A673 (cell line): ENCODE results near the gene MEAF6. TPM values are rescaled to one million over a fixed set of nuclear protein-coding genes. Genes with fewer than 3 reads are reported as not detected.

Source experiments
- BruUV-seq: library from RNA; stranded (reverse); fragments of 400-500 nt; replicated peaks from 2 replicates; lab custom pipeline; 2021; lab: Mats Ljungman, UMichigan
- CTCF ChIA-PET: fragments of 300-600 bp; sonication (Branson Sonifier 250); formaldehyde crosslinking; loops from one replicate; lab custom pipeline; 2022; ENCODE audit warnings: antibody characterized with exemption; lab: Charles Lee
- POLR2A ChIA-PET: fragments of 300-600 bp; sonication (Branson Sonifier 250); formaldehyde crosslinking; loops from one replicate; lab custom pipeline; 2022; ENCODE audit warnings: antibody characterized with exemption; ENCODE audit not compliant: low non-redundant PET; lab: Charles Lee
- DNase-seq: peaks from one replicate; pipeline ENCODE4 v3.0.0-alpha.2; 2015; ENCODE audit warnings: low spot score
- H3K27ac ChIP-seq: fragments of 200-600 bp; sonication (generic); 2 replicates; pipeline ENCODE4 v1.5.1; 2016; ENCODE audit warnings: mixed run types, low read depth, mild to moderate bottlenecking, mixed read lengths, antibody characterized with exemption, low read length; ENCODE audit not compliant: poor library complexity, severe bottlenecking
- H3K27me3 ChIP-seq: fragments of 200-600 bp; sonication (generic); replicated peaks from 2 replicates; pipeline ENCODE4 v1.6.1; 2017; ENCODE audit warnings: mixed run types, low read depth, mild to moderate bottlenecking, mixed read lengths, antibody characterized with exemption, low read length; ENCODE audit not compliant: insufficient read depth, poor library complexity
- H3K36me3 ChIP-seq: fragments of 200-600 bp; sonication (generic); 2 replicates; pipeline ENCODE4 v1.6.1; 2016; ENCODE audit warnings: mixed run types, mild to moderate bottlenecking, mixed read lengths, antibody characterized with exemption, low read length; ENCODE audit not compliant: insufficient read depth, poor library complexity, severe bottlenecking
- H3K4me1 ChIP-seq: fragments of 200-600 bp; sonication (generic); 2 replicates; pipeline ENCODE4 v1.6.1; 2017; ENCODE audit warnings: mixed run types, mild to moderate bottlenecking, mixed read lengths, antibody characterized with exemption, low read length; ENCODE audit not compliant: insufficient read depth, poor library complexity, severe bottlenecking
- H3K4me3 ChIP-seq: fragments of 200-600 bp; sonication (generic); 2 replicates; pipeline ENCODE4 v1.5.1; 2016; ENCODE audit warnings: low read depth, mixed run types, mild to moderate bottlenecking, mixed read lengths, low read length; ENCODE audit not compliant: poor library complexity, severe bottlenecking
- H3K9me3 ChIP-seq: fragments of 200-600 bp; sonication (generic); 2 replicates; pipeline ENCODE4 v1.6.1; 2016; ENCODE audit warnings: mixed run types, low read depth, mild to moderate bottlenecking, mixed read lengths, antibody characterized with exemption, low read length; ENCODE audit not compliant: poor library complexity, severe bottlenecking
- EZH2 ChIP-seq: fragments of 200-600 bp; sonication (generic); IDR thresholded peaks from 2 replicates; pipeline ENCODE4 v1.6.1; 2017; ENCODE audit warnings: borderline replicate concordance, low read depth, mild to moderate bottlenecking, mixed read lengths, antibody characterized with exemption, low read length; ENCODE audit not compliant: poor library complexity, severe bottlenecking
- intact Hi-C: fragments of 100-400 bp; cut with micrococcal nuclease; formaldehyde crosslinking; loops from one replicate; pipeline ENCODE4 v1.10.0; 2022; ENCODE audit not compliant: unreplicated experiment
- total RNA-seq: library from RNA; stranded (reverse); gene quantifications from 2 replicates; pipeline ENCODE4 v1.2.3, GENCODE V29; 2021
- TF ChIP-seq, protein P1 (sequence below): fragments of 300-800, 200-600 bp; sonication (generic); conservative IDR thresholded peaks from 2 replicates; pipeline ENCODE4 v1.5.1; 2017; ENCODE audit warnings: low read depth, mild to moderate bottlenecking, antibody characterized with exemption, low read length, moderate library complexity, mixed read lengths

MEAF6 gene
- total RNA-seq, 1 experiment from 2014 or later: 73.8 TPM

DNA sequence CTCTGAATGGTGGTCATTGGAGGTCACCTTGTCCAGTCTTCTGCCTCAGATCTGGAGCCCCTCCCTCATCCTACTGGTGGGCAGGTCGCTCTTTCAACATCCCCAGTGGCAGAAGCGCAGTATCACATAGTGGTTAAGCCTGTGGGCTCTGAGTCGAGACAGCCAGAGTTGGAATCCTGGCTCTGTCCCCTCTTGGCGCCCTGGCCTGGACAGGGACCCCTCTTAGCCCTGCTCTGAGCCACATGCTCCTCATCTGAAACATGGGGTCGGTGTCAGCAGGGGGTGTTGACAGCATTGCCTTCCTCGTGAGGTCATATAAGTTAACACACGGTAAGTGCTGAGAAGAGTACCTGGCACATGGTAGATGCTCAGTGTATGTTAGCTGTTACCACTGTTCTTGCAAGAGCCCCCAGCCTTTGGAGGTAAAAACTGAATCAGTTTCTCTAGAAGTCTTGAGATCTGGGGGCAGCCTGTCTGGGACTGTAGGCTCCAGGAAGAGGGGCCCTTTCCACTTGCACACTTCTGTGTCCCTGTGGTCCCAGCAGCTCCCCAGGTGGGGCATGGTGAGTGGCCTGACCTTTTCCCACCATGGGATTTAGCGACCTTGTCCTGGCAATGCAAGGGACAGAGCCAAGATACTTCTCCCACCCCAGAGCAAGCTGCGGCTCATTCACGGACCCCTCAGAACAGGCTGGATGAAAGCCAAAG lies 33.8 kb downstream of the MEAF6 start:
- Histone ChIP-seq H3K4me3 (no peak overlapping the region), H3K36me3 (peaks cover 32% of the 10 kb centered on the region), H3K4me1 (peaks cover 33% of the 10 kb centered on the region), H3K27ac (no peak overlapping the region), H3K27me3 (no peaks in the 10 kb centered on the region), H3K9me3 (no peaks in the 10 kb centered on the region)
- no TSS peak for BruUV-seq
- DNase-seq: no peak
- CTCF ChIA-PET: no interaction called here
- no peak for TF ChIP-seq EZH2
- TF ChIP-seq, protein P1, sequence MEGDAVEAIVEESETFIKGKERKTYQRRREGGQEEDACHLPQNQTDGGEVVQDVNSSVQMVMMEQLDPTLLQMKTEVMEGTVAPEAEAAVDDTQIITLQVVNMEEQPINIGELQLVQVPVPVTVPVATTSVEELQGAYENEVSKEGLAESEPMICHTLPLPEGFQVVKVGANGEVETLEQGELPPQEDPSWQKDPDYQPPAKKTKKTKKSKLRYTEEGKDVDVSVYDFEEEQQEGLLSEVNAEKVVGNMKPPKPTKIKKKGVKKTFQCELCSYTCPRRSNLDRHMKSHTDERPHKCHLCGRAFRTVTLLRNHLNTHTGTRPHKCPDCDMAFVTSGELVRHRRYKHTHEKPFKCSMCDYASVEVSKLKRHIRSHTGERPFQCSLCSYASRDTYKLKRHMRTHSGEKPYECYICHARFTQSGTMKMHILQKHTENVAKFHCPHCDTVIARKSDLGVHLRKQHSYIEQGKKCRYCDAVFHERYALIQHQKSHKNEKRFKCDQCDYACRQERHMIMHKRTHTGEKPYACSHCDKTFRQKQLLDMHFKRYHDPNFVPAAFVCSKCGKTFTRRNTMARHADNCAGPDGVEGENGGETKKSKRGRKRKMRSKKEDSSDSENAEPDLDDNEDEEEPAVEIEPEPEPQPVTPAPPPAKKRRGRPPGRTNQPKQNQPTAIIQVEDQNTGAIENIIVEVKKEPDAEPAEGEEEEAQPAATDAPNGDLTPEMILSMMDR: no peak
- intact Hi-C loops: no loop called here
- POLR2A ChIA-PET: no interaction called here

DNA sequence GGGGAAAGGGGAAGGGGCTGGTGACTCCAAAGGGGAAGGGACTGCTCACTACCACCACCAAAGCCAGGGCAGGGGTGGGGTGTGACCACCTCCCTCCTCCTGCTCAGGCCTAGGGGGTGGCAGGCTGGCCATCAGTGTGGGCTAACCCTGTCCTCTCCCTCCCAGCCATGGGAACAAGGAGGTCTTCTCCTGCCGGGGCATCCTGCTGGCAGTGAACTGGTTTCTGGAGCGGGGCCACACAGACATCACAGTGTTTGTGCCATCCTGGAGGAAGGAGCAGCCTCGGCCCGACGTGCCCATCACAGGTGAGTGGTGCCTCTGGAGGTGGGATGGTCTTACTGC lies 34.5 kb downstream of the MEAF6 start:
- peak overlapping the region; percentile 48 for H3K27ac ChIP-seq
- peaks cover 32% of the 10 kb centered on the region for H3K36me3 ChIP-seq
- POLR2A ChIA-PET: no interaction called here
- intact Hi-C loops: no loop called here
- peaks cover 40% of the 10 kb centered on the region for H3K4me1 ChIP-seq
- no peak for DNase-seq
- H3K9me3 ChIP-seq: no peaks in the 10 kb centered on the region
- H3K27me3 ChIP-seq: no peaks in the 10 kb centered on the region
- no peak overlapping the region for H3K4me3 ChIP-seq
- CTCF ChIA-PET: no interaction called here
- BruUV-seq: no TSS peak
- TF ChIP-seq EZH2: no peak
- TF ChIP-seq, protein P1: no peak

DNA sequence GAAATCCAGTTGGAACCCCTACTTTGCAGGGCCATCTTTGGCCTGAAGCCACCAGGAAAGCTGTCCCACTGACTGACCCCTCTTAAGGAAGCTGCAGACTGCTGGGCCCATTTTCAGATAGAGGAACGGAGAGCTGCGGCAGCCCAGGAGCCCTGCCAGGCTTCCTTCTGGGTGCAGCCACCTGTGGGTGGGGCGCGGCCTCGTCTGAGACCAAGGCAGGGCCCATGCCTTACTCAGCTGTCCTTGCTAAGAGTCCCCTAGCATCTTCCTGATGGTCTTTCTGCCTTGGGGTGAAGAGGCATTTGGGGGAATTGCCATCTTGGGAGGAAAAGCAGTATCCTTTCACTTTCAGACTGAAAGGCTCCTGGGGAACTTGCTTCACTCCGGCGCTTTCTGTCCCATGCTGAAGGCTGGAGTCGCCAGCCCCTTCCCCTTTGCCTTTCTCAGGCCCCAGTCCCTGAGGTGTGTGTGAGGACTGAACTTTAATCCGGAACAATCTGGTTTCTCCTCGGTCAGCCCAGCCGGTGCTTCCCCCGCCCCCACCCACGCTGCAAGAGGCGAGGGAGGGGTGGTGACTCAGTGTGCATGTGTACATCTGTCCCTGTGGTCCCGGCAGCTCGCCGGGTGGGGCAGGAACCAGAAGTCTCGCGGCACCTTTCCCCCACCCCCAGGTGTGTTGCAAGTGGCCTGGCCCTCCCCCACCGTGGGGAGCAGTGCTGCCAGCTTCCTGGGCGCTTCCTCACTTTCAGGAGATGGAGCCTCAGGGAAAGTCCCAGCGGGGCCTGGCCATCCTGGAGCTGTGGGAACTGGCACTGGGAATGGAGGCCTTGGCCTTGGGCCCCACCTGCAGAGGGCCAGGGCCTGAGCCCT lies 35.1 kb downstream of the MEAF6 start:
- POLR2A ChIA-PET: no interaction called here
- Histone ChIP-seq H3K27ac (peak overlapping the region; percentile 48), H3K9me3 (no peaks in the 10 kb centered on the region), H3K27me3 (no peaks in the 10 kb centered on the region), H3K4me3 (peak overlapping the region; percentile 25), H3K4me1 (peaks cover 40% of the 10 kb centered on the region), H3K36me3 (peaks cover 32% of the 10 kb centered on the region)
- BruUV-seq: no TSS peak
- DNase-seq: peak; percentile 33
- CTCF ChIA-PET: interaction anchor here (1.2 kb wide), 1 partner anchor 8 kb away, joined by 4 read pairs; no protein-coding TSS in a partner anchor
- intact Hi-C loops: no loop called here
- TF ChIP-seq, protein P1: no peak
- no peak for TF ChIP-seq EZH2
